ENCODE data around the gene TSNAXIP1. TPM values are rescaled to one million over a fixed set of nuclear protein-coding genes. Genes with fewer than 3 reads are reported as not detected.
"Not testable (repeated sequence)": the region's sequence is repeated elsewhere in the genome, so short reads cannot be mapped to it uniquely, and the experiment has no call there.

Gene TSNAXIP1
- polyA plus RNA-seq, 3 donors, result 6.9 to 9.9 (median 8.9) TPM

DNA sequence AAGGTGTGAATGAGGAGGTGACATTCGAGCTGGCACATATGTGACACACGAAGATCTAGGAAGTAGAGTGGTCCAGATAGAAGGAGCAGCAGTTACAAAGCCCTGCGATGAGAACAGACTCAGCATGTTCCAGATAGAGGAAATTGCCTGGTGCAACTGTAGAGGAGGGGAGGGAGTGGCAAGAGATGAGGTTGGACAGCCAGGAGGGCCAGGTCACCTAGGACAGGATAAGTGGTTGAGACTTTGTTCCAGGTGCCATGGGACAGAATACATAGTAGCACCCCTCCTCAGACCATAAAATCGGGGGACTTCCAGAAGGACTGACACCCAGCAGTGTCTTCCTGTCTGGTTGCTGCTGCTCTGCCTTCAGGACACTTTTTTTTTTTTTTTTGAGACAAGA is 51.8 kb downstream of the TSNAXIP1 start:
- DNase-seq, result no peak

DNA sequence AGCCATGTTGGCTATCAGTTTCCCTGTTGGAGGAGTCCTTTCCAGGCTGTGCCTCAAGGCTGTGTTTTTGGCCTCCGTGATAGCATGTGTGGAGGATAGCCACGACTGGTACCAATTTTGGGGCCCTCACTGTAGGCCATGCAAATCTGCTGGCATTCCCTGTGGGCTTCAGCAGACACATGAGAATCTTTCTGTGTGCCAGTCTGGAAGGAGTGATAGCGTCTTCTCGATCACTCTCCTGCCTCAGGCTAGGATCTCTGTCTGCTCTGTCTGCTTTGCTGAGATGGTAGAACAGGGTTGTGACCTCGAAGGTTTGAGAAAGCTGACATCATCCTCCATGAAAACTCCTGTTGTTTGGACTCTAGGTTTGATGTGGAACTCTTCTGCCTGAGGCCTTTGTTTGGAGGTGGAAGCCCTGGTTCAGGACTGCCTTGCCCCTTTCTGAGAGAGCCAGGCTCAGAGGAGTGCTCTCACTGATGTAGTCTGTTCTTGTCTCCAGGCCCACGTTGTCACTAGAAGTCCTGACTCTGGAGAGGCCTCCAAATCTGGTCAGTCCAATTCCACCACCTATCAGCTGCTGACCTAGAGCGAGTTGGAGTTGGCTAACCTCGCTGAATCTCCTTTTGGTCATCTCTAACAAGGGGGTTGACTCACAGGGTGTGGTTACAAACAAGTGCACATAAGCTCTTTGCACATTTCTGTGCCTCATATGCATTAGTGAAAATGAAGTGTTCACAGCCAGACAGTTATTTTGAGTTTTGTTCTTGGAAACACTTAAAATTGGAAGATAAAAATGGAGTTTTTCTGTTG is 54.1 kb downstream of the TSNAXIP1 start:
- DNase-seq, result no peak

DNA sequence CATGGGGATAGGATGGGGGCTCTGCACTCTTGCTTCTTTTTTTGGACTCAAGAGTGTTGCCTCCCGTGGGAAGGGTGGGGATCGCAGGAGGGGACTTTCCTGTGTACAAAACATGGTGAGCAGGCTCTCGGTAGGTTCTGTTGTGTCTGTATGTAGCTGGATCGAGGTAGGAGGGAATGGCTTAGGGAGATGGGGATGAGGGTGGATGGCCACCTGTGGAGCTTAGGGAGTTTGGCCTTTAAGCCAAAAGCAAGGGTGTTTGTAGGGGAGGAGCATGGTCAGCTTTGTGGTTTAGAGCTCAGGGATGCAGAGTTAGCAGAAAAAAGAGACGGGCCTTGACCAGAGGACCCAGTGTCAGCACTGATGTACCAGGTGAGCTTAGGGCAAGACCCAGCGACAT is 55.2 kb downstream of the TSNAXIP1 start:
- DNase-seq, result no peak

DNA sequence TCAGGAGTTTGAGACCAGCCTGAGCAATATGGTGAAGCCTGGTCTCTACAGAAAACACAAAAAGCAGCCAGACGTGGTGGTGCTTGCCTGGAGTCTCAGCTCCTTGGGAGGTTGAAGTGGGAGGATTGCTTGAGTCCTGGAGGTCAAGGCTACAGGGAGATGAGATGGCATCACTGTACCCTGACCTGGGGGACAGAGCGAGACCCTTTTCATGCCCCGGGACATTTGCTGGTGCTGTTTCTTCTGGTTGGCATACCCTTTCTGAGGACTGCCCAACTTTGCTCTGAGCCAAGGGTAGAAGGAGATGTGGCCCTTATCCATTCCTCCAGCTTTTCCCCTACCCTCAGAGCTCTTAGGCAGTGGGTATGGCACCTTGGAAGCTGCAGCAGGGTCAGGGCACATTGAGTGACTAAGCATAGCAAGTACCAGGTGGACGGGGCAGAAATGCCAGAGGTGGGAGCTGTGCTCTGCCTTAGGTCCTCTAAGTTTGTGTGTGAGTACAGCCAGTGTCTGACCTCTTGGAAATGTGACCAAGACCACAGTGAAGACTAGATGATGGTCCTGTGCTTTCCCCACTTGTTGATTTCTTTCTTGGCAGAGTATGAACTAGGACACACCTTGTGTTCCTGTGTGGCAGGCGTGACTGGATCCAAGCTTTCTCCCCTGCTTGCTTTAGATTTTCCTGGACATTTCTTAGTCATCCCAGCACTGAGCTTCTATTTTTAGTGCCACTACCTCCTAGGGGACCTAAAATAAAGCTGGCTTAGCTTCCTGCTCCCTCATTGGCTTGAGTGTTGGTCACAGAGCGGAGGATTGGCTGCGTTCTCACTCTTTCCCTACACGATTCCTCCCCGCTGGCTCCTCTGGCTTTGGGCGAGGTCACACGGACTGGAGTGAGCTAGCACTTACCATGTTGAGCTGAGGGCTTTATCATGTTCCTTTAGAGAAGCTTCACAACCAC is 56.2 kb downstream of the TSNAXIP1 start:
- DNase-seq, result no peak

DNA sequence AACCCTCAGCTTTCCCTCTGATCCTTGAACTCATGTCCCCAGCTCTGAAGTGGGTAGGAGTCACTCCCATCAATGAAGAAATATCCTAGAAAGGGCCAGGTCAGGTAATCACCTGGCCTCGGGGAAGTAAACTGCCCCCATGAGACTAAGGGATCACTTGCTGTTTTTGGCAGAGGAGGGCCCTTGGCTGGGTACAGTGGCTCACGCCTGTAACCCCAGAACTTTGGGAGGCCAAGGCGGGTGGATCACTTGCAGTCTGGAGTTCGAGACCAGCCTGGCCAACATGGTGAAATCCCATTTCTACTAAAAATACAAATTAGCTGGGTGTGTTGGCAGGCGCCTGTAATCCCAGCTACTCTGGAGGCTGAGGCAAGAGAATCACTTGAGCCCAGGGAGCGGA is 57.4 kb downstream of the TSNAXIP1 start:
- not testable (repeated sequence) for DNase-seq

DNA sequence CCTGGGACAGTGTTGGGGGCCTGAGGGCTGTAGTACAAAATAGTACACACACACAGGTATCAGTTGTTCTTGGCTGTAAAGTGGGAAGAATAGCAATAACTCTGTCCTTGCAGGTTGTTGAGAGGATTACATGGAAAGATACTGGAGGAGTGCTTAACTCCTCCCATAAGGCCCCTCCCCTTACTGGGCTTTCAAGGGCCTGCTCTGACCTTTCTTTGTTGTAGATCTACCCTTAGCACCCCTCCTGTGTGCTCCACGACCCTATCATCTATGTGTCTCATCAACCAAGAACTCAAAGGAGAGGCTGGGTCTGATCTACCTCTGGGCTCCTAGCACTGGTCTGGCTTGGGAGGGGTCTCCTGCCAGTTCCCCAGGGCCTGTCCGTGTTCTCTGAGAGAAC is 57.9 kb downstream of the TSNAXIP1 start:
- no peak for DNase-seq

DNA sequence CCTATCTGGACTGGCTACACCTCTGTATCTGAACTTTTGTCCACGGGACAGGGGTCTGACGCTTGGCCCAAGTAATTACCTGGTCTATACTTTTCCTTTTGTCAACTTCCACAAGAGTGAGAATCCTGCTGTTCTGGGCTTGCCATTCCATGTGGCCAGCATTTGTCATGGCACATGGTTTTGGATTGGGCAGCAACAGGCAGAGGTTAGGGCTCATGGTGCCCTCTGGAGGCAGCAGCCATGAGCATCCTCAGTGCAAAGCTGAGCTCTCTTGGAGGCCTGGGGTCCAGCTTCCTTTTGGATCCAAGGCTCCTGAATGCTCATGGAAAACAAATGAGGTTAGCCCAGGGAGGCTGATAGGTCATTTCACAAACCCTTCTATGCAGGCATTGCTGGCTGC is 58.6 kb downstream of the TSNAXIP1 start:
- no peak for DNase-seq

DNA sequence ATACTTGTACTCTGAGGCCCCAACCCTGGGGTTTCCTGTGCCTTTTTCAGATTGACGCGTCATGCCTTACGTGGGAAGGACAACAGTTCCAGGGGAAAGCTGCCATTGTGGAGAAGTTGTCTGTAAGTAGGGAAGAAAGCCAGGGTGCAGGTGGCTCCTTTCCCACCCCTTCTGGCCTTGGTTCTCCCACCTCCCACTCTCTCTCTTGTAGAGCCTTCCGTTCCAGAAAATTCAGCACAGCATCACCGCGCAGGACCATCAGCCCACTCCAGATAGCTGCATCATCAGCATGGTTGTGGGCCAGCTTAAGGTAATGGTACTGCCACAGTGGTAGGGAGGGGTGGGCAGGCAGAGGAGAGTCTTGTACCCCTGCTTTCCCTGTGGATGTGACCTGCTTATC is 61.6 kb downstream of the TSNAXIP1 start:
- DNase-seq, result no peak

DNA sequence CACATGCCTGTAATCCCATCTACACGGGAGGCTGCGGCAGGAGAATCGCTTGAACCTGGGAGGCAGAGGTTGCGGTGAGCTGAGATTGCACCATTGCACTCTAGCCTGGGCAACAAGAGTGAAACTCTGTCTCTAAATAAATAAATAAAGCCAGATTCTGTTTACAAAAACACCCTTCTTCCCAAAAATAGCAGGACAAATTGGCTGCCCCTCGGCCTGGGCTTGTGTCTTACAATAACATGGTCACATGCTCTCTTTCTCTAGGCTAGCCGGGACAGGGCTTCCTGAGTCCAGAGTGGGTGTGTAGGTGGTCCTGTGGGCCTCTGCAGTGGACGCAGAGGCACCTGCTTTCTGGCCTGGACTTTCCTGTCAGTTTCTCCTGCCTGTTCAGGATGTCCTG is 63.0 kb downstream of the TSNAXIP1 start:
- no peak for DNase-seq

GRCh38 chr16:67871256-67871655 is 64.6 kb downstream of the TSNAXIP1 start:
- DNase-seq, result no peak

DNA sequence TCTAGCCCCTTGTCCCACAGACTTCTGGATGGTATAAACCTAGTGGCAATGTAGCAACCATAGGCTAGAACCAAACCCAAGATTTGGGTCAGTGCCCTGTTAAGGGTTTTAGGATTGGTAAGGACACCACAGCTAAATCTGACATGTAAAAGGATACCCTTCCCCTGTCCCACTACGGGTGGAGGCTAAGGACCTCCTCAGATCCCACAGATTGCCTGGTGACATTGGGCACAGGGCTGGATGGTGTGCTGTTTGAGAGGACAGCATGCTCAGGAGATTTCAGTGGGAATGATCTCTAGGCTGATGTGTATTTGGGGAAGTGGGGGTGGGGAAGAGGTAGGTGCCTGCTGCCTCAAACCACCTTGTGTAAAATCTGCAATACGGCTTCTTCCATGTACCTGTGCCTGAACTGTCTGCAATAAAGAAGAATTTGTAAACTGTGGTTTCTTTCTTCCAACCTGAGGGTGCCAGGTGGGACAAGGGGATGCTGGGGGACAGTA is 65.5 kb downstream of the TSNAXIP1 start:
- no peak for DNase-seq

DNA sequence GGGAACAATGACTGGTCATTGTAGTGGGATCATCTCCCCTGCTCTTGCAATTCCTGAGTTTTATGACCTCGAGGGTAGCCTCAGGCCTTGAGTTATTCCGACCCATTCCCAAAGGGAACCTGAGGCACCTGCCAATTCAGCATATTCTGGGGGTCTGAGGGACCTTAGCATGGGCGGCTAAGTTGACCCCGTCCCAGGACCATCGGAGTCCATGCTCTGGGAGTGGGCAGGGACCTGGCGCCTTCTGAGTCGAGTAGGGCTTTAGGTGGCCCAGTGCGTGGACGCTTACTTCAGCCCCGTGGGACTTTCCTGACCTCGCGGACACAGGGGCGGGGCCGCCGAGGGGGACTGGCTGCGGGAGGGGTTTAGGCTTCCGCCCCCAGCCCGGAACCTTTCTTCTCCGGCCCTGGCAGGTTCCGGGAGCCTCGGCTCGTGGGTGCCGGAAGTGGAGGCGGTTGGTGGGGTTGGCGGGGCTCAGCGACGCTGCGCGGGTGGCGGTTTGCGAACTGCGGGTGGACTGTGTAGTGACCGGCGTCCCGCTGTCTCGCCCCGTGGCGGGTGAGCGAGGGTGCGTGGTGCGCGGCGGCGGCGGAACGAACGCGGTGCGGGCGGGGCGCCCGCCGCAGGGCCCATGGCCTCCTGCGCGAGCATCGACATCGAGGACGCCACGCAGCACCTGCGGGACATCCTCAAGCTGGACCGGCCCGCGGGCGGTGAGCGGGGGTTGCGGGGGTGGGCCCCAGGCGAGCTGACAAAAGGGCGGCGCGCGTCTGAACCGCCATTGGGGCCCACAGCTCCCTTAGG is 66.1 kb downstream of the TSNAXIP1 start, which contains the start of gene EDC4:
EDC4 (plus strand) TSS at position 422 of the 804 bp plus-strand sequence; CDS start at position 632, 210 bp downstream.
- DNase-seq, result peak; percentile 68

GRCh38 chr16:67873435-67874370 is 67.0 kb downstream of the TSNAXIP1 start:
- DNase-seq, result no peak

DNA sequence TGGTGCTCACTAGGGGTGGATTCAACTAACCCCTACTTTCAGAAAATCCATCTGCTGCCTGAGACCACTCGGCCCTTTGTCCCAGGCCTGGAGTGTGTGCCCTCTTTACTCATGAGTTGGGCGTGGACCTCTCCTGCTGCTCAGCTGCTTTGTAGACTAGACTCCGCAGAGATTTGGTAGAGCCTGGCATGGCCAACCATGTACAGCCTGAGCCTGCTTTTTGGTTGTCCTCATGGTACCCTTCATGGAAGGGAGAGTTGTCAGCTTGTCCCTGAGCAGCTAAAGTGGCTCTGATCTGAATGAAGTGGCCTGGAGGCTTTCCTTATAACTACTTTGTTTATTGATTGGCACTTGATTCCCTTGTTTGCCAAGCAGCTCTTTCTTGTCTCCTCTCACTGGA is 67.7 kb downstream of the TSNAXIP1 start:
- DNase-seq, result no peak

- no peak for DNase-seq
Measured at GRCh38 chr16:67877064-67877463, 70.4 kb downstream of the TSNAXIP1 start.

Other genes starting within 250 kb of the TSNAXIP1 start
- 10 to 100 TPM; 71.9 to 78.4 (median 75.6) TPM for gene CTCF, start 244.4 kb upstream of the TSNAXIP1 start, polyA plus RNA-seq (ENCODE audit: insufficient read length in 3 of 3)
- gene CARMIL2, start 161.7 kb upstream of the TSNAXIP1 start, polyA plus RNA-seq (ENCODE audit: insufficient read length in 3 of 3), result 1 to 10 TPM in 2 of 3 donors, under 1 TPM in 1; 0.95 to 2.1 (median 1.3) TPM
- gene ACD, start 146.6 kb upstream of the TSNAXIP1 start, polyA plus RNA-seq (ENCODE audit: insufficient read length in 3 of 3), result 10 to 100 TPM; 23.7 to 31.6 (median 26.6) TPM
- 1 to 10 TPM; 3.5 to 3.9 (median 3.6) TPM for gene PARD6A, start 145.9 kb upstream of the TSNAXIP1 start, polyA plus RNA-seq (ENCODE audit: insufficient read length in 3 of 3)
- gene ENKD1, start 140.1 kb upstream of the TSNAXIP1 start, polyA plus RNA-seq (ENCODE audit: insufficient read length in 3 of 3), result 10 to 100 TPM; 26.7 to 36.6 (median 29.2) TPM
- 1 to 10 TPM; 4.2 to 5.0 (median 4.8) TPM for gene C16orf86, start 140.1 kb upstream of the TSNAXIP1 start, polyA plus RNA-seq (ENCODE audit: insufficient read length in 3 of 3)
- gene GFOD2, start 87.6 kb upstream of the TSNAXIP1 start, polyA plus RNA-seq (ENCODE audit: insufficient read length in 3 of 3), result 10 to 100 TPM; 23.6 to 26.2 (median 24.6) TPM
- gene RANBP10, start 329 bp upstream of the TSNAXIP1 start, polyA plus RNA-seq (ENCODE audit: insufficient read length in 3 of 3), result 10 to 100 TPM; 24.4 to 31.6 (median 30.9) TPM
- 10 to 100 TPM; 30.9 to 39.5 (median 33.4) TPM for gene THAP11, start 35.4 kb downstream of the TSNAXIP1 start, polyA plus RNA-seq (ENCODE audit: insufficient read length in 3 of 3)
- gene NUTF2, start 40.0 kb downstream of the TSNAXIP1 start, polyA plus RNA-seq (ENCODE audit: insufficient read length in 3 of 3), result 100 to 1,000 TPM; 122 to 133 (median 127) TPM
- 10 to 100 TPM; 52.1 to 59.4 (median 57.7) TPM for gene CENPT, start 40.8 kb downstream of the TSNAXIP1 start, polyA plus RNA-seq (ENCODE audit: insufficient read length in 3 of 3)
- gene EDC4, start 66.2 kb downstream of the TSNAXIP1 start, polyA plus RNA-seq (ENCODE audit: insufficient read length in 3 of 3), result 10 to 100 TPM; 91.3 to 99.6 (median 95.2) TPM
- 1 to 10 TPM in 1 of 3 donors, under 1 TPM in 2; 0.51 to 1.8 (median 0.98) TPM for gene NRN1L, start 78.0 kb downstream of the TSNAXIP1 start, polyA plus RNA-seq (ENCODE audit: insufficient read length in 3 of 3)
- 10 to 100 TPM; 38.0 to 42.6 (median 41.5) TPM for gene PSKH1, start 86.4 kb downstream of the TSNAXIP1 start, polyA plus RNA-seq (ENCODE audit: insufficient read length in 3 of 3)
- 10 to 100 TPM in 1 of 3 donors, 1 to 10 TPM in 2; 8.4 to 10.3 (median 9.2) TPM for gene CTRL, start 125.0 kb downstream of the TSNAXIP1 start, polyA plus RNA-seq (ENCODE audit: insufficient read length in 3 of 3)
- gene PSMB10, start 130.0 kb downstream of the TSNAXIP1 start, polyA plus RNA-seq (ENCODE audit: insufficient read length in 3 of 3), result 10 to 100 TPM; 28.2 to 30.8 (median 30.1) TPM
- 10 to 100 TPM; 18.0 to 27.4 (median 26.8) TPM for gene LCAT, start 137.2 kb downstream of the TSNAXIP1 start, polyA plus RNA-seq (ENCODE audit: insufficient read length in 3 of 3)
- 10 to 100 TPM; 30.1 to 40.9 (median 40.9) TPM for gene SLC12A4, start 161.7 kb downstream of the TSNAXIP1 start, polyA plus RNA-seq (ENCODE audit: insufficient read length in 3 of 3)
- under 1 TPM in 1 of 3 donors, not detected in 2; 0.17 TPM for gene DPEP3, start 173.6 kb downstream of the TSNAXIP1 start, polyA plus RNA-seq (ENCODE audit: insufficient read length in 3 of 3)
- 1 to 10 TPM in 2 of 3 donors, under 1 TPM in 1; 0.75 to 1.6 (median 1.1) TPM for gene DPEP2, start 192.6 kb downstream of the TSNAXIP1 start, polyA plus RNA-seq (ENCODE audit: insufficient read length in 3 of 3)
- gene DPEP2NB, start 209.0 kb downstream of the TSNAXIP1 start, polyA plus RNA-seq (ENCODE audit: insufficient read length in 3 of 3), result not detected
- gene DDX28, start 216.3 kb downstream of the TSNAXIP1 start, polyA plus RNA-seq (ENCODE audit: insufficient read length in 3 of 3), result 10 to 100 TPM; 10.6 to 12.5 (median 11.3) TPM
- 10 to 100 TPM; 12.3 to 20.4 (median 15.9) TPM for gene DUS2, start 216.4 kb downstream of the TSNAXIP1 start, polyA plus RNA-seq (ENCODE audit: insufficient read length in 3 of 3)